NCI-H2107 (cell line): Measurements from ENCODE around the gene PCDH1.
"Not testable (repeated sequence)": the region's sequence is repeated elsewhere in the genome, so short reads cannot be mapped to it uniquely, and the experiment has no call there.

Source experiments
- DNase-seq: peaks from one replicate; lab custom pipeline; 2025; lab: John Stamatoyannopoulos, UW

Gene PCDH1

GRCh38 chr5:141898448-141899049 is 20.3 kb upstream of the PCDH1 start:
- no peak for DNase-seq

- DNase-seq, result no peak
Measured at GRCh38 chr5:141897425-141897824, 19.2 kb upstream of the PCDH1 start.

- not testable (repeated sequence) for DNase-seq
Measured at GRCh38 chr5:141890429-141890828, 12.2 kb upstream of the PCDH1 start.

- DNase-seq, result no peak
Measured at GRCh38 chr5:141889282-141889871, 11.2 kb upstream of the PCDH1 start.

- DNase-seq, result no peak
Measured at GRCh38 chr5:141883892-141884318, 5.7 kb upstream of the PCDH1 start.

GRCh38 chr5:141883184-141883891 is 5.1 kb upstream of the PCDH1 start:
- no peak for DNase-seq

GRCh38 chr5:141882594-141883183 is 4.5 kb upstream of the PCDH1 start:
- no peak for DNase-seq

- DNase-seq, result no peak
Measured at GRCh38 chr5:141881886-141882285, 3.7 kb upstream of the PCDH1 start.

- no peak for DNase-seq
Measured at GRCh38 chr5:141880961-141881801, 3.0 kb upstream of the PCDH1 start.

GRCh38 chr5:141879941-141880738 is 1.9 kb upstream of the PCDH1 start:
- DNase-seq, result no peak

- no peak for DNase-seq
Measured at GRCh38 chr5:141879426-141879759, 1.2 kb upstream of the PCDH1 start.

- peak; percentile 88 for DNase-seq
Measured at GRCh38 chr5:141878711-141879425, 658 bp upstream of the PCDH1 start.

GRCh38 chr5:141877356-141878185 is 639 bp downstream of the PCDH1 start:
- DNase-seq, result no peak

GRCh38 chr5:141876628-141877355 is 1.4 kb downstream of the PCDH1 start:
- no peak for DNase-seq

- DNase-seq, result no peak
Measured at GRCh38 chr5:141875795-141876627, 2.2 kb downstream of the PCDH1 start.

- no peak for DNase-seq
Measured at GRCh38 chr5:141875022-141875740, 3.0 kb downstream of the PCDH1 start.

GRCh38 chr5:141874262-141874964 is 3.8 kb downstream of the PCDH1 start:
- DNase-seq, result no peak
